ENCODE measurements around the gene XYLT1.
"Not testable (repeated sequence)": the region's sequence is repeated elsewhere in the genome, so short reads cannot be mapped to it uniquely, and the experiment has no call there.

Gene XYLT1

GRCh38 chr16:17483351-17483750, 12.6 kb upstream of the XYLT1 start:
- DNase-seq (ENCODE audit: low read depth) = no peak

- not testable (repeated sequence) for DNase-seq (ENCODE audit: low read depth)
Measured at GRCh38 chr16:17482341-17482740, 11.6 kb upstream of the XYLT1 start.

- no peak for DNase-seq (ENCODE audit: low read depth)
Measured at GRCh38 chr16:17481736-17482135, 11.0 kb upstream of the XYLT1 start.

- DNase-seq (ENCODE audit: low read depth) = not testable (repeated sequence)
Measured at GRCh38 chr16:17477260-17477545, 6.4 kb upstream of the XYLT1 start.

GRCh38 chr16:17476414-17477259, 5.9 kb upstream of the XYLT1 start:
- peak; percentile 53 for DNase-seq (ENCODE audit: low read depth)

GRCh38 chr16:17475104-17475503, 4.3 kb upstream of the XYLT1 start:
- no peak for DNase-seq (ENCODE audit: low read depth)

GRCh38 chr16:17474572-17474971, 3.8 kb upstream of the XYLT1 start:
- DNase-seq (ENCODE audit: low read depth) = no peak

GRCh38 chr16:17474037-17474436, 3.3 kb upstream of the XYLT1 start:
- peak; percentile 31 for DNase-seq (ENCODE audit: low read depth)

GRCh38 chr16:17471719-17472461, 1.1 kb upstream of the XYLT1 start:
- DNase-seq (ENCODE audit: low read depth) = no peak

GRCh38 chr16:17470182-17470907, 415 bp downstream of the XYLT1 start:
- no peak for DNase-seq (ENCODE audit: low read depth)

GRCh38 chr16:17469741-17470181, 999 bp downstream of the XYLT1 start:
- no peak for DNase-seq (ENCODE audit: low read depth)

- DNase-seq (ENCODE audit: low read depth) = peak; percentile 51
Measured at GRCh38 chr16:17469011-17469740, 1.6 kb downstream of the XYLT1 start.

GRCh38 chr16:17468611-17469010, 2.1 kb downstream of the XYLT1 start:
- DNase-seq (ENCODE audit: low read depth) = no peak

GRCh38 chr16:17467923-17468540, 2.7 kb downstream of the XYLT1 start:
- DNase-seq (ENCODE audit: low read depth) = peak; percentile 75

- no peak for DNase-seq (ENCODE audit: low read depth)
Measured at GRCh38 chr16:17466876-17467275, 3.9 kb downstream of the XYLT1 start.

GRCh38 chr16:17465460-17465859, 5.3 kb downstream of the XYLT1 start:
- DNase-seq (ENCODE audit: low read depth) = no peak

- no peak for DNase-seq (ENCODE audit: low read depth)
Measured at GRCh38 chr16:17463335-17463734, 7.4 kb downstream of the XYLT1 start.

- no peak for DNase-seq (ENCODE audit: low read depth)
Measured at GRCh38 chr16:17461951-17462729, 8.6 kb downstream of the XYLT1 start.

- DNase-seq (ENCODE audit: low read depth) = no peak
Measured at GRCh38 chr16:17460890-17461289, 9.9 kb downstream of the XYLT1 start.

- DNase-seq (ENCODE audit: low read depth) = no peak
Measured at GRCh38 chr16:17459903-17460521, 10.7 kb downstream of the XYLT1 start.
